HEK293 (cell line): ENCODE results near the gene C2orf42.
A peak's percentile ranks its signal among the peaks of the same experiment; 100 is the strongest.
"Not testable (repeated sequence)": the region's sequence is repeated elsewhere in the genome, so short reads cannot be mapped to it uniquely, and the experiment has no call there.

ENCODE experiments used
- CTCF ChIA-PET: fragments of 350-600 bp; formaldehyde crosslinking; extraction: SDS; loops from one replicate; lab custom pipeline; 2021; ENCODE audit warnings: antibody characterized with exemption; lab: Yijun Ruan, JAX
- POLR2A ChIA-PET: fragments of 300-600 bp; formaldehyde crosslinking; extraction: SDS; loops from one replicate; lab custom pipeline; 2020; ENCODE audit warnings: antibody characterized with exemption, inconsistent platforms; lab: Yijun Ruan, JAX
- H3K27ac ChIP-seq: fragments of 200-500 bp; sonication (Bioruptor generic); 2 replicates; pipeline ENCODE4 v1.5.1; 2014; ENCODE audit warnings: low read depth, low read length, control low read depth, inconsistent platforms; ENCODE audit errors: extremely low read depth
- H3K36me3 ChIP-seq, 2 experiments: fragments of 200-500 bp in 1 of 2; sonication (Bioruptor generic) in 1 of 2; 1 replicate in 1 of 2; 2 replicates in 1 of 2; pipeline ENCODE4 v1.5.1; 2014 to 2017; ENCODE audit warnings: inconsistent platforms in 2 of 2, low read length in 2 of 2; ENCODE audit not compliant: control insufficient read depth in 2 of 2, insufficient read depth in 1 of 2
- H3K4me1 ChIP-seq: fragments of 200-500 bp; sonication (Bioruptor generic); 2 replicates; pipeline ENCODE4 v1.5.1; 2014; ENCODE audit warnings: mild to moderate bottlenecking, low read length, inconsistent platforms; ENCODE audit not compliant: control insufficient read depth, insufficient read depth
- H3K4me3 ChIP-seq: 2 replicates; pipeline ENCODE4 v1.5.1; 2011; ENCODE audit warnings: low read depth, mild to moderate bottlenecking, control low read depth, low read length, moderate library complexity
- H3K9me3 ChIP-seq: fragments of 200-500 bp; sonication (Bioruptor generic); 2 replicates; pipeline ENCODE4 v1.5.1; 2014; ENCODE audit warnings: low read depth, low read length, inconsistent platforms; ENCODE audit not compliant: control insufficient read depth, insufficient read depth
- HIC1 ChIP-seq: fragments of 450-650 bp; formaldehyde crosslinking; IDR thresholded peaks from 2 replicates; pipeline ENCODE4 v1.5.1; 2016; ENCODE audit warnings: missing biosample characterization, missing genetic modification characterization
- KLF1 ChIP-seq: fragments of 450-650 bp; formaldehyde crosslinking; IDR thresholded peaks from 2 replicates; pipeline ENCODE4 v1.5.1; 2016; ENCODE audit warnings: missing biosample characterization, missing genetic modification characterization
- OVOL3 ChIP-seq: fragments of 450-650 bp; formaldehyde crosslinking; IDR thresholded peaks from 2 replicates; pipeline ENCODE4 v1.5.1; 2016; ENCODE audit warnings: missing biosample characterization, missing genetic modification characterization
- TRIM28 ChIP-seq: IDR thresholded peaks from 2 replicates; pipeline ENCODE4 v1.6.1; 2011; ENCODE audit warnings: low read length, control low read depth, borderline replicate concordance
- ZBTB17 ChIP-seq: fragments of 450-650 bp; formaldehyde crosslinking; IDR thresholded peaks from 2 replicates; pipeline ENCODE4 v1.5.1; 2016; ENCODE audit warnings: missing biosample characterization, missing genetic modification characterization
- ZFHX2 ChIP-seq: fragments of 450-650 bp; formaldehyde crosslinking; conservative IDR thresholded peaks from 2 replicates; pipeline ENCODE4 v1.5.1; 2016; ENCODE audit warnings: missing biosample characterization, missing genetic modification characterization
- ZNF146 ChIP-seq: fragments of 450-650 bp; formaldehyde crosslinking; IDR thresholded peaks from 2 replicates; pipeline ENCODE4 v1.5.1; 2016; ENCODE audit warnings: missing biosample characterization, missing genetic modification characterization
- ZNF266 ChIP-seq: fragments of 450-650 bp; formaldehyde crosslinking; IDR thresholded peaks from 2 replicates; pipeline ENCODE4 v1.5.1; 2016; ENCODE audit warnings: missing biosample characterization, missing genetic modification characterization, low read depth
- ZNF280D ChIP-seq: fragments of 450-650 bp; formaldehyde crosslinking; IDR thresholded peaks from 2 replicates; pipeline ENCODE4 v1.5.1; 2016; ENCODE audit warnings: missing biosample characterization, missing genetic modification characterization
- ZNF302 ChIP-seq: fragments of 450-650 bp; formaldehyde crosslinking; IDR thresholded peaks from 2 replicates; pipeline ENCODE4 v1.5.1; 2016; ENCODE audit warnings: missing biosample characterization, missing genetic modification characterization, low read depth
- ZNF350 ChIP-seq: fragments of 450-650 bp; formaldehyde crosslinking; IDR thresholded peaks from 2 replicates; pipeline ENCODE4 v1.5.0; 2017; ENCODE audit warnings: missing biosample characterization, mild to moderate bottlenecking, missing genetic modification characterization
- ZNF600 ChIP-seq: fragments of 450-650 bp; formaldehyde crosslinking; IDR thresholded peaks from 2 replicates; pipeline ENCODE4 v1.5.1; 2016; ENCODE audit warnings: missing biosample characterization, missing genetic modification characterization
- ZNF610 ChIP-seq: fragments of 450-650 bp; formaldehyde crosslinking; IDR thresholded peaks from 2 replicates; pipeline ENCODE4 v1.5.1; 2016; ENCODE audit warnings: missing biosample characterization, missing genetic modification characterization, borderline replicate concordance
- ZNF623 ChIP-seq: fragments of 450-650 bp; formaldehyde crosslinking; IDR thresholded peaks from 2 replicates; pipeline ENCODE4 v1.5.1; 2016; ENCODE audit warnings: missing biosample characterization, missing genetic modification characterization
- TF ChIP-seq, protein P1 (sequence below): fragments of 450-650 bp; formaldehyde crosslinking; IDR thresholded peaks from 2 replicates; pipeline ENCODE4 v1.5.1; 2016; ENCODE audit warnings: missing biosample characterization, missing genetic modification characterization
- TF ChIP-seq, protein P2 (sequence below): fragments of 450-650 bp; formaldehyde crosslinking; IDR thresholded peaks from 2 replicates; pipeline ENCODE4 v1.5.1; 2016; ENCODE audit warnings: missing biosample characterization, missing genetic modification characterization

Gene C2orf42

GRCh38 chr2:70110397-70110796 is 80.4 kb downstream of the C2orf42 start (continued):
- 0 out of 2 replicates have a peak, but pooled peaks have one; percentile 42 for TF ChIP-seq ZNF280D (tag by site-specific recombination)

DNA sequence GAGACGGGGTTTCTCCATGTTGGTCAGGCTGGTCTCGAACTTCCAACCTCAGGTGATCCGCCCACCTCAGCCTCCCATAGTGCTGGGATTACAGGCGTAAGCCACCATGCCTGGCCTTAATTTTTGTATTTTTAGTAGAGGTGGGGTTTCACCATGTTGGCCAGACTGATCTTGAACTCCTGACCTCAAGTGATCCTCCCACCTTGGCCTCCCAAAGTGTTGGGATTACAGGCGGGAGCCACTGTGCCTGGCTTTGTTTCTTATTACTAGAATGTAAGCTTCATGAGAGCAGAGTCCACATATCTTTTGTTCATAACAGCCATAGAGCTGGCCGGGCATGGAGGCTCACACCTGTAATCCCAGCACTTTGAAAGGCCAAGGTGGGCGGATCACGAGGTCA is 84.7 kb downstream of the C2orf42 start:
- H3K36me3 ChIP-seq, H3K4me3 ChIP-seq, H3K9me3 ChIP-seq, CTCF ChIA-PET, H3K27ac ChIP-seq: not testable (repeated sequence)
- POLR2A ChIA-PET = interaction anchor here (0.7 kb wide), 1 partner anchor 17 kb away, joined by 3 read pairs; no protein-coding TSS in a partner anchor
- peaks cover 10% of the 10 kb centered on the region for H3K4me1 ChIP-seq

- CTCF ChIA-PET = interaction anchor here (0.6 to 1.6 kb wide), 6 partner anchors 10 to 848 kb away, joined by 3 to 4 read pairs (median 3); partner anchors contain the start of gene PCBP1
- H3K36me3 ChIP-seq = no peaks in the 10 kb centered on the region; a peak in 1 of 3 replicates
- no peaks in the 10 kb centered on the region for H3K9me3 ChIP-seq
- POLR2A ChIA-PET = interaction anchor here (0.8 to 1.7 kb wide), 3 partner anchors 13 to 190 kb away, joined by 3 to 10 read pairs (median 6); partner anchors contain the start of gene MXD1
- peak overlapping the region; percentile 56; the same call in 1 of the 2 replicates for H3K27ac ChIP-seq
- peaks cover 10% of the 10 kb centered on the region for H3K4me1 ChIP-seq
- H3K4me3 ChIP-seq = no peak overlapping the region
- no peak for TF ChIP-seq ZNF350 (tag by site-specific recombination)
- TF ChIP-seq, protein P1, sequence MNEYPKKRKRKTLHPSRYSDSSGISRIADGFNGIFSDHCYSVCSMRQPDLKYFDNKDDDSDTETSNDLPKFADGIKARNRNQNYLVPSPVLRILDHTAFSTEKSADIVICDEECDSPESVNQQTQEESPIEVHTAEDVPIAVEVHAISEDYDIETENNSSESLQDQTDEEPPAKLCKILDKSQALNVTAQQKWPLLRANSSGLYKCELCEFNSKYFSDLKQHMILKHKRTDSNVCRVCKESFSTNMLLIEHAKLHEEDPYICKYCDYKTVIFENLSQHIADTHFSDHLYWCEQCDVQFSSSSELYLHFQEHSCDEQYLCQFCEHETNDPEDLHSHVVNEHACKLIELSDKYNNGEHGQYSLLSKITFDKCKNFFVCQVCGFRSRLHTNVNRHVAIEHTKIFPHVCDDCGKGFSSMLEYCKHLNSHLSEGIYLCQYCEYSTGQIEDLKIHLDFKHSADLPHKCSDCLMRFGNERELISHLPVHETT (tag by site-specific recombination) = no peak
- TF ChIP-seq ZBTB17 (tag by site-specific recombination) = peak; percentile 99
- TF ChIP-seq ZFHX2 = no peak
- TF ChIP-seq ZNF610 (tag by site-specific recombination) = no peak
- TF ChIP-seq OVOL3 = no peak
- 0 out of 2 replicates have a peak, but pooled peaks have one; percentile 12 for TF ChIP-seq TRIM28
- TF ChIP-seq ZNF623 (tag by site-specific recombination) = no peak
- no peak for TF ChIP-seq HIC1 (tag by site-specific recombination)
- no peak for TF ChIP-seq ZNF146 (tag by site-specific recombination)
- no peak for TF ChIP-seq ZNF302 (tag by site-specific recombination)
- TF ChIP-seq ZNF600 (tag by site-specific recombination) = peak; percentile 40; the same call in 1 of the 2 replicates
- TF ChIP-seq, protein P2, sequence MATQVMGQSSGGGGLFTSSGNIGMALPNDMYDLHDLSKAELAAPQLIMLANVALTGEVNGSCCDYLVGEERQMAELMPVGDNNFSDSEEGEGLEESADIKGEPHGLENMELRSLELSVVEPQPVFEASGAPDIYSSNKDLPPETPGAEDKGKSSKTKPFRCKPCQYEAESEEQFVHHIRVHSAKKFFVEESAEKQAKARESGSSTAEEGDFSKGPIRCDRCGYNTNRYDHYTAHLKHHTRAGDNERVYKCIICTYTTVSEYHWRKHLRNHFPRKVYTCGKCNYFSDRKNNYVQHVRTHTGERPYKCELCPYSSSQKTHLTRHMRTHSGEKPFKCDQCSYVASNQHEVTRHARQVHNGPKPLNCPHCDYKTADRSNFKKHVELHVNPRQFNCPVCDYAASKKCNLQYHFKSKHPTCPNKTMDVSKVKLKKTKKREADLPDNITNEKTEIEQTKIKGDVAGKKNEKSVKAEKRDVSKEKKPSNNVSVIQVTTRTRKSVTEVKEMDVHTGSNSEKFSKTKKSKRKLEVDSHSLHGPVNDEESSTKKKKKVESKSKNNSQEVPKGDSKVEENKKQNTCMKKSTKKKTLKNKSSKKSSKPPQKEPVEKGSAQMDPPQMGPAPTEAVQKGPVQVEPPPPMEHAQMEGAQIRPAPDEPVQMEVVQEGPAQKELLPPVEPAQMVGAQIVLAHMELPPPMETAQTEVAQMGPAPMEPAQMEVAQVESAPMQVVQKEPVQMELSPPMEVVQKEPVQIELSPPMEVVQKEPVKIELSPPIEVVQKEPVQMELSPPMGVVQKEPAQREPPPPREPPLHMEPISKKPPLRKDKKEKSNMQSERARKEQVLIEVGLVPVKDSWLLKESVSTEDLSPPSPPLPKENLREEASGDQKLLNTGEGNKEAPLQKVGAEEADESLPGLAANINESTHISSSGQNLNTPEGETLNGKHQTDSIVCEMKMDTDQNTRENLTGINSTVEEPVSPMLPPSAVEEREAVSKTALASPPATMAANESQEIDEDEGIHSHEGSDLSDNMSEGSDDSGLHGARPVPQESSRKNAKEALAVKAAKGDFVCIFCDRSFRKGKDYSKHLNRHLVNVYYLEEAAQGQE (tag by site-specific recombination) = no peak
- no peak for TF ChIP-seq KLF1 (tag by site-specific recombination)
- no peak for TF ChIP-seq ZNF266 (tag by site-specific recombination)
These were observed 86.3 kb downstream of the C2orf42 start for GRCh38 chr2:70104231-70105111.
